HCT116 (cell line): ENCODE data around the gene PSMG1.

Experiments used
- ATF3 ChIP-seq: IDR thresholded peaks from 2 replicates; pipeline ENCODE4 v1.6.1; 2012
- CTCF ChIP-seq, 3 experiments: fragments of 200-600 bp in 1 of 3; sonication (generic) in 1 of 3; IDR thresholded peaks in 2 of 3; conservative IDR thresholded peaks in 1 of 3; 2 replicates each; pipeline ENCODE4 v1.5.1; 2012 to 2017; ENCODE audit warnings: low read depth in 2 of 3, low read length in 2 of 3, antibody characterized with exemption in 1 of 3, borderline replicate concordance in 1 of 3, control low read depth in 1 of 3, mild to moderate bottlenecking in 1 of 3, mixed read lengths in 1 of 3, mixed run types in 1 of 3, moderate library complexity in 1 of 3; ENCODE audit not compliant: insufficient read depth in 1 of 3
- ELF1 ChIP-seq: IDR thresholded peaks from 2 replicates; pipeline ENCODE4 v1.6.1; 2012; ENCODE audit warnings: low read depth, borderline replicate concordance
- EZH2 ChIP-seq: fragments of 200-600 bp; sonication (generic); IDR thresholded peaks from 2 replicates; pipeline ENCODE4 v1.6.1; 2017; ENCODE audit warnings: antibody characterized with exemption, mixed run types
- FOSL1 ChIP-seq: IDR thresholded peaks from 2 replicates; pipeline ENCODE4 v1.6.1; 2012; ENCODE audit warnings: low read depth
- POLR2A ChIP-seq: IDR thresholded peaks from 2 replicates; pipeline ENCODE4 v1.7.0; 2011; ENCODE audit warnings: borderline replicate concordance; ENCODE audit not compliant: insufficient read depth, insufficient read length; ENCODE audit errors: extremely low read depth
- POLR2AphosphoS5 ChIP-seq: IDR thresholded peaks from 2 replicates; pipeline ENCODE4 v1.6.1; 2011; ENCODE audit warnings: mild to moderate bottlenecking, low read depth, low read length, moderate library complexity
- RAD21 ChIP-seq: IDR thresholded peaks from 2 replicates; pipeline ENCODE4 v1.6.1; 2012; ENCODE audit warnings: low read depth, mild to moderate bottlenecking
- REST ChIP-seq: IDR thresholded peaks from 2 replicates; pipeline ENCODE4 v1.6.1; 2012; ENCODE audit warnings: low read depth
- SP1 ChIP-seq: IDR thresholded peaks from 2 replicates; pipeline ENCODE4 v1.6.1; 2012; ENCODE audit warnings: low read depth
- TCF7L2 ChIP-seq: IDR thresholded peaks from 2 replicates; pipeline ENCODE4 v1.7.0; 2011; ENCODE audit warnings: borderline replicate concordance, inconsistent platforms; ENCODE audit not compliant: insufficient read depth, insufficient read length; ENCODE audit errors: extremely low read depth
- YY1 ChIP-seq: IDR thresholded peaks from 2 replicates; pipeline ENCODE4 v1.6.1; 2011; ENCODE audit warnings: low read length, low read depth, moderate library complexity, mild to moderate bottlenecking; ENCODE audit not compliant: insufficient replicate concordance; ENCODE audit errors: extremely low read depth
- ZBTB33 ChIP-seq: IDR thresholded peaks from 2 replicates; pipeline ENCODE4 v1.6.1; 2011; ENCODE audit warnings: mild to moderate bottlenecking, low read length, moderate library complexity; ENCODE audit not compliant: insufficient replicate concordance; ENCODE audit errors: extremely low read depth
- ZNF274 ChIP-seq: fragments of 200-500 bp; sonication (Bioruptor generic); IDR thresholded peaks from 2 replicates; pipeline ENCODE4 v1.6.1; 2014; ENCODE audit warnings: mild to moderate bottlenecking, low read depth, low read length, inconsistent platforms

GRCh38 chr21:39215078-39215477 is 31.8 kb upstream of the PSMG1 start:
- no peak for TF ChIP-seq CTCF (IDR thresholded peaks at IDR 0.05 in 2 of 3, conservative IDR thresholded peaks at IDR 0.05 in 1 of 3; ENCODE audit: borderline replicate concordance in 1 of 3, insufficient read depth in 1 of 3, low read depth in 2 of 3, low read length in 2 of 3)
- TF ChIP-seq REST: no peak
- TF ChIP-seq POLR2A: no peak
- no peak for TF ChIP-seq EZH2
- no peak for TF ChIP-seq YY1
- TF ChIP-seq ZBTB33: no peak
- TF ChIP-seq TCF7L2: no peak
- TF ChIP-seq ATF3: no peak
- TF ChIP-seq RAD21: no peak
- no peak for TF ChIP-seq SP1
- TF ChIP-seq ZNF274: no peak
- TF ChIP-seq POLR2AphosphoS5: no peak
- TF ChIP-seq FOSL1: no peak
- TF ChIP-seq ELF1: no peak
